ENCODE measurements around the gene NPPA.

DNA sequence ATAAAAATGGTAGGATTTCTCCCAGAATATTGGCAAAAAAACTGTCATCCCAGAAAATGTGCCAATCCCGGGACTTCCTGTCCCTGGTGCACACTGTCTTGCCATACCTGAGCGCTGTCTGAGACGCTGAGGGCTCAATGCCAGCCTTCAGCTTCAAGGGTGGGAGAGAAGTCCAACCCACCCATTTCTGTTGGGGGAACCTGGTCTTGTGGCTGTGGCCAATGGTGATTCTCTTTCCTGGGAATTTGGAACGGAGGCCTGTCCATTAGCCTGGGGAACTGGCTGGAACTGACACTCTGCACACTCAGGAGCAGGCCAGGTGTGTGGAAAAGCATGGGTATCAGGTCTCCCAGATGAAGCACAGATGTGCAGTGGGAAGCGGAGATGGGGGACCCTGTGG, 48.5 kb downstream of the NPPA start:
- TF ChIP-seq CTCF (conservative IDR thresholded peaks at IDR 0.05) (no peak), EZH2 (IDR thresholded peaks at IDR 0.05; ENCODE audit: low read depth) (no peak)
